Femur (tissue), 1 donor: ENCODE measurements around the gene POLR3C.

Experiments used
- DNase-seq: peaks from one replicate; pipeline ENCODE4 v3.0.0-alpha.2; 2017

POLR3C gene

DNA sequence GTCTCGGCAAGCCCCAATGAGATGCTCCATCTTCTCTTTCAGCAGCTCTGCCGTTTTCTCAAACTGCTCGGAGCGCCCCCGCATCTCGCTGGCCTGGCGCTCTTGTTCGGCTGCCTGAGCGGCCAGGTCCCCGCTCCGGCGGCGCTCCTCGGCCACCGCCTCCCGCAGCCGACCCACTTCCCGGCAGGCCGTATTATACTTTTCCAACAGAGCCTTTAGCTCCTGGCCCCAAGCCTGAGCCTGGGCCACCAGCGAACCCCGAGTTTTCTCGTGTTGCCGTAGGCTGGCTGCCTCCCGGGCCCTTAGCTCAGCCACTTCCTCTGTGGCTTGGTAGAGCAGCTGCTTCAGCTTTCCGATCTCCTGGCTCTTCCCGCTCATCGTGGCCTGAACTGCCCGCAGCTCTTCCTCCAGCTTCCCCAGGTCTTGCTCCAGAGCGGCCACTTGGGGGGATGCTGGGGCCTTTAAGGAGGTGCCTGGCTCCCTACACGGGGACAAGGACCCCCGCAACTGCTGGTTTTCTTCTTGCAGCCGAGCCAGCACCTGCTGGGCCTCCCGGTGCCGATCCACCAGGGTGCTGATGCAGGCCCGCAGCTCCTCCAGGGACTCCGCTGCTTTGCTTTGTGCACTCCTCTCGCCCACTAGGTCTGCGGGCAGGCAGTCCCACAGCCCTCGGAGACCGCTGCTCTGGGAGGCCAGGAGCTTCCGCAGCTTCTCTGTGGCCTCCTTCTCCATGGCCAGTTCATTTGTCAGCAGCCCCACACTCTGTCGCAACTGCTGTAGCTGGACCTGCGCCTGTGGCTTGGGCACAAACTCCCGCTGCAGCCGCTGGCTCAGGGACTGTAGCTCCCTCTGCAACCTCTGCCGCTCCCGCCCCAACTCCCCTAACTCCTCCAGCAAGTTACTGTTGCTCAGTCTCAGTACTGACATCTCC is 48.3 kb downstream of the POLR3C start:
- peak; percentile 66 for DNase-seq

GRCh38 chr1:145874646-145875045 is 50.6 kb downstream of the POLR3C start:
- no peak for DNase-seq

- DNase-seq = no peak
Observed at GRCh38 chr1:145877923-145878486, 54.0 kb downstream of the POLR3C start.

- DNase-seq = no peak
Observed at GRCh38 chr1:145878724-145879123, 54.7 kb downstream of the POLR3C start.

DNA sequence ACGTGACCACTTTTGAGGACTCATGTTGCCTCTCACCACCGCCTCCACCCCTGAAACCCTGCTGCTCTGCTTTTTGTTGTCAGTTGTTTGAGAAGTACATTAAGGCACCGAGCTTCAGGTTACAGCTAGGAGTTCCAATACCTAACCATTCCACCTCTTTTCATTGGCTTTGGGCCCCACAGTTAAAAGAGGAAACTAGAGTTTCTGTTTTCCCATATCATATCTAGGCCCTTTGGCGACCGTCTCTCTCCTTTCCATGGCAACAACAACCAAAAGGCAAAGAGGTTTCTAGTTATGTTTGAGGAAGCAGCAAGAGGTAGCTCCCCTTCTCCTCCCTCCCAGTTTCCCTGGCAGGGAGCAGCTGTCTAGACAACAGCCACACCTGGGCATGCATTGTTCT is 55.8 kb downstream of the POLR3C start:
- DNase-seq = no peak

- DNase-seq = no peak
Observed at GRCh38 chr1:145884675-145885074, 60.7 kb downstream of the POLR3C start.

DNA sequence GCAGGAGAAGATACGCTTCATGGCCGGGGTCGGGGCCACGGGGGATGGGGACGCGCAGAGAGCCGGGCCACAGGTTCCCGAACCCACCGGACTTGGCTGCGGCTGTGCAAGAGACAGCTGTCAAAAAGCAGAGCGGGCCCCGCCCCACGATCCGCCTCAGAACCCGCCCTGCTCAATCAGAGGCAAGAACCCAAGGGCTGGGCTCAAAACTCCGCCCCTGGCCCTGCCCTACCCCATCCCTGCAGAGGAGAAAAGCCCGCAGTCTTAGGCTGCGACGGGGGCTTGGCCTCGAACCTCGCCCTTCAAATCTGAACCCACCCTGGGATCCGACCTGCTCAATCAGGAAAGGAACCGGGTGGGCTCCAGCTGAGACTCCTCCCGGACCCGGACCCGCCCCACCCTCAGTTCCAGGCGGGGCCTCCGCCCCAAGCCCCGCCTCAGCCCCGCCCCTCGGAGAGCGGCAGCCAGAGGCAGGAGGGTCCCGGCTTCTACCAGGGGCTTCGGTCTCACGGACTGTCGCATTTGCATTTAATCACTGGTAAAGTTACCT is 61.8 kb downstream of the POLR3C start, which contains the start of gene ANKRD35:
TSS of gene ANKRD35 (minus strand) at position 129 of the 550 bp plus-strand sequence. CDS start at position 21, 108 bp downstream.
- peak; percentile 89 for DNase-seq

DNA sequence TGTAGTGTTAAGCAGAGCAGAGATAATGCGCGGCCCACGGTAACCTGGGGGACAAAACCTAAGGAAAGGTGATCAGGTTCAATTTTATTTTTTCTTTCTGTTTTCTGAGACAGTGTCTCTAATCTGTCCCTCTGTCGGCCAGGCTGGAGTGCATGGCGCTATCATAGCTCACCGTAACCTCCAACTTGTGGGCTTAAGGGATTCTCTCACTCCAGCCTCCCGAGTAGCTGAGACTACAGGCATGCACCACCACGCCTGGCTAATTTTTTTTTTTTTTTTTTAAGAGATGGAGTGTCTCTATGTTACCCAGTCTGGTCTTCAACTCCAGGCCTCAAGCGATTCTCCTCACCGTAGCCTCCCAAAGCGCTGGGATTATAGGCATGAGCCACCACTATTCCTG is 62.4 kb downstream of the POLR3C start:
- no peak for DNase-seq

DNA sequence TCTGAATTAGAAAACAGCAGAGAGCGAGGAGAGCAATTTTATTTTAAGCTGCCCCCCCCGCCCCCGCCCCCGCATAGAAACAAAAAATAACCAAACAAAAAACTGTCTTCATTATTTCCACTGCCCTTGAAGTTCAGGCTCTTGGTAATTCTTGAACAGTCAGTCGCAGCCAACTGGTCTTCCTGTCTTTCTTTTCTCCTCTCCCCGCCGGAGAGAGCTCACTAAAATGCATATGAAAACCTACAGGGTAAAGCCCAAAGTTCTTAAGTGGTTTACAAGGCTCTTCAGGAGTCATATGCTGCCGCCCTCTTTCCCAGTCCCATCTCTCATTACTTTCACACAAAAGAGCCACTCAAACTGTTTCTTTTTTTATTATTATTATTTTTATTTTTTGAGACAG is 62.8 kb downstream of the POLR3C start:
- DNase-seq = no peak

- no peak for DNase-seq
Observed at GRCh38 chr1:145887631-145888030, 63.6 kb downstream of the POLR3C start.

DNA sequence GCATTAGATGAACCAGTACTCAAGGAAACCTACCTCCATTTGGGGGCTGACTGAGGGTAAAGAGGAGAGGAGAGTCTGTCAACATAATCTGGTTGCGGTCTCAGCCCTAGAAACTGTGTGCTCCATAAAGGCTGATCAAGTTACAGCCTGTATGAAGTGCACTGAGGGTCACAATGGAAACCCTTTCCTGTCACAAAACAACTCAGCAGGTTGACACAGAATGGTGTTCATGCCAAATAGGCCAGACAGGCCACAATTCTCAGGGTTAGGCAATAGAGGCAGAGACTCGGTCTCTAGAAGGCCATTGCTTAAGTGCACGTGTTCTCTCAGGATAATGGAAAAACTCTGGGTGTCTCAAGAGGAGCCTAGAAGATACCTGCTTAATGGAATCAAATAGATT is 65.7 kb downstream of the POLR3C start:
- DNase-seq = no peak

GRCh38 chr1:145891143-145891542 is 67.1 kb downstream of the POLR3C start:
- no peak for DNase-seq

DNA sequence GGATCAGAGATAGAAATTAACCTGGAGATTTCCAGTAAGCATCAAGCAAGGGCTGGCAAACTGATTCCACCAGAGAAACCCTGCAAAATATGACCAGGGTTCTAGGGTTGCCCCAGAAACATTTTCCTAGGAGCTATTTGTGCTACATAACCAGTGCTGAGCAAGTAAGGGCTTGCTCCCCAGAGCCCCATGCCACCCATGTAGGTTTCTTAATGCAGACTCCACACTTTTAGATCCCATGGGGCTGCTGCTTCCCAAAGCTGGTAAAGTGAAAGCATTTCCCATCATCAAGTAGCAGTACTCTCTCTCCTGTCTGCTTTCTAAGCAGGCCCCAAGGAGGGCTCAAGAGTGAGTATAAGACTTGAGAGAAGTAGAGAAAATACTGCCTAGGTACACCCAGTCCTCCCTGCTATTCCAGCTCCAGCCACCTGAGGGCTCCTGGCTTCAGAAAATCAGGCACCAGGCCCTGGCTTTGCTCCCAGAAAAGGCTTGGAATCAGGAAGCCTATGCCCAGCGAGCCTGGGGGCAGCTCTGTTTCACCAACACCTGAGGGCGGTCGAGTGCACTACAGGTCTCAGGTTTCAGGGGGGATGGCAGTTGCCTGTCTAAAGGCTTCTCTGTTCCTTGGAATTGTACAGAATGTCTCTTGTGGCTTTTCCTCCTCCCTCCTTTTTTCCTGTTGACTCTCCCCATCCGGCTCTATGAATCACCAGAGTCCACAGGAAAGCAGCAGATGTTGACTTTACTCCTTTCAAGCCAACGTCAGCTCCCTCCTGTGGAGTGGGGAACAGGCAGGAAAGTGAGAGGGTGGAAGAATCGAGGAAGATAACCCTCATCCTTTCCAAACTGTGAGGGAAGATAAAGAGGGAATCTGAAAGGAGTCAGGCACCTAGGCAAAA is 67.8 kb downstream of the POLR3C start:
- peak; percentile 95 for DNase-seq

GRCh38 chr1:145892486-145893087 is 68.6 kb downstream of the POLR3C start:
- no peak for DNase-seq

DNA sequence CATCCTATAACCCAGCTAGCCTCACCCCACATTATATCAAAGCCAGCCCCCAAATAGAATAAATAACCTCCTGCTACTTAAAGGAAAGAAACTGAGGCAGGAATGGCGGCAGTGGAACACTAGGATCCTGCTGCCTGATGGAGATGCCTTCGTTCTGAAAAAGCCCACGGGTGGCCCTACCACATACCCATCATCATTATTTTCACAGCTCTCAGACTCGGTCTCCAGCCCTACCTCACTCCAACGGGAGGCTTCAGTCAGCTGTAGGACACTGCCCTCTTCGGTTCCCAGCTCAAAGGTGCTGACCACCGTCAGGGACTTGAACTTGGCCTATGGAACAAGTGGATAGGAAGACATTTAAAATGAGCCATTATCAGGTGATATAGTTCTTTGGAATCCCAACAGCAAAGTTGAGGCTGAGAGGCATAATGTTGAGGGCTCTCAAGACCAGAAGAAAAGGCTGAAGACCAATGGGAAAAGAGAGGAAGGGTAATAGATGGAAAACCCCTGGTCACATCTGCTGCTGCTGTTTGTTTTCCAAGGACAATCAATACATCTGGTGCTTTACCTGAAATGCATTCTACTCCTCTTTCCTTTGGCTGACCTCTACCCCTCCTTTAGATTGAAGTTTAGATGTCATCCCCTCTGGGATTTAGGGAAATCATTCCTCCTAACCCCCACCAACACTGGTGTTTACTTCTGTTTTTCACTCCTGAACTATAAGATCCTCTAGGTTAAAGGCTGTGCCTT is 69.5 kb downstream of the POLR3C start:
- no peak for DNase-seq
